ENCODE results near the gene RNF26.

Gene RNF26

DNA sequence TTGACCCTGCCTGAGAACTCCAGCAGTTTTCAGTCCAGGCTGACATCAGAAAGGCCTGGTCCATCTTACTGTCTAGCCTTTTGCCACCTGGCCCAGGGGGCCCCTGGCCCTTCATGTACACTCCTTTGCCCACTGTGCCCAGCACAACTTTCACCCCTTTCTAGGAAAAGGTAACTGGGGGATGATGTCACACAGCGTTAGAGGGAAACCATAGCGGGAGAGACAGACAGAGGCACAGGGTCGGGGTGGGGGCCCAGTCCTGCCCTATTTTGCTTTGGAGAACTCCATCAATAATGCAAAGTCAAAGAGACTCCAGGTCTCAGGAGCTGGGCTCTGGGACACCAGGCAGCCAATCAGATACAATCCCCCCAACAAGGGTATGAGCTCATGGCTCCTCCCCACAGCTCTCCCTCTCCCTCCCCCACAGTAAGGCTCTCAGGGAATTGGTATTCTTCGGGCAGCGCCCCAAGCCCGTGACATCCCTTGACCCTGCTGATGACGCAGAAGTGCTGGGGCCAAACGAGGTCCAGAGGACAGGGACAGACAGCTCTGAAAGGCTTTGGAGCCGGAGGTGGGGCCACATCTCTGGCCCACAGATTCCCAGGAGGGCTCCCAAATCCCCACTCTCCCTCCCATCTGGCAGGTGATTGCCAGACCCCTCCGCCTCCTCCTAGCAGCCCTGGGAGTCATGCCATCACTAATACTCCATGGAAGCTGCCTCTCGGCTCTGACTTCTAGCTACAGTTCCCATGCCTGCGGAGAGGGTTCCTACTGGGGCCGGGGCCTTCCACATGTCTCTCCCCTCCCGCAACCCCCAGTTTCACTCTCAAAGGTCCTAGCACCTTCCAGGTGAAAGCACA, 41.2 kb downstream of the RNF26 start:
- no peaks in the 10 kb centered on the region for H3K9me3 ChIP-seq (ENCODE audit: insufficient read depth, low read length)
- H2AFZ ChIP-seq (ENCODE audit: low read depth, low read length, severe bottlenecking): no peak overlapping the region
- H3K79me2 ChIP-seq (ENCODE audit: insufficient read depth, low read length): no peaks in the 10 kb centered on the region
- no peak overlapping the region for H3K9ac ChIP-seq (ENCODE audit: low read length)
- H3K4me3 ChIP-seq (ENCODE audit: insufficient read depth, low read length, poor library complexity, severe bottlenecking): no peak overlapping the region
- TF ChIP-seq EZH2phosphoT487 (conservative IDR thresholded peaks at IDR 0.05; ENCODE audit: low read length): no peak
- TF ChIP-seq, protein P1, sequence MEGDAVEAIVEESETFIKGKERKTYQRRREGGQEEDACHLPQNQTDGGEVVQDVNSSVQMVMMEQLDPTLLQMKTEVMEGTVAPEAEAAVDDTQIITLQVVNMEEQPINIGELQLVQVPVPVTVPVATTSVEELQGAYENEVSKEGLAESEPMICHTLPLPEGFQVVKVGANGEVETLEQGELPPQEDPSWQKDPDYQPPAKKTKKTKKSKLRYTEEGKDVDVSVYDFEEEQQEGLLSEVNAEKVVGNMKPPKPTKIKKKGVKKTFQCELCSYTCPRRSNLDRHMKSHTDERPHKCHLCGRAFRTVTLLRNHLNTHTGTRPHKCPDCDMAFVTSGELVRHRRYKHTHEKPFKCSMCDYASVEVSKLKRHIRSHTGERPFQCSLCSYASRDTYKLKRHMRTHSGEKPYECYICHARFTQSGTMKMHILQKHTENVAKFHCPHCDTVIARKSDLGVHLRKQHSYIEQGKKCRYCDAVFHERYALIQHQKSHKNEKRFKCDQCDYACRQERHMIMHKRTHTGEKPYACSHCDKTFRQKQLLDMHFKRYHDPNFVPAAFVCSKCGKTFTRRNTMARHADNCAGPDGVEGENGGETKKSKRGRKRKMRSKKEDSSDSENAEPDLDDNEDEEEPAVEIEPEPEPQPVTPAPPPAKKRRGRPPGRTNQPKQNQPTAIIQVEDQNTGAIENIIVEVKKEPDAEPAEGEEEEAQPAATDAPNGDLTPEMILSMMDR (IDR thresholded peaks at IDR 0.05; ENCODE audit: insufficient read depth, low read length, poor library complexity, severe bottlenecking): no peak
- H3K9me2 ChIP-seq (replicated peaks; ENCODE audit: insufficient read depth, low read length): no peaks in the 10 kb centered on the region
- H4K20me1 ChIP-seq (ENCODE audit: low read depth, low read length): no peaks in the 10 kb centered on the region
- H3K27ac ChIP-seq (ENCODE audit: low read depth, low read length): no peak overlapping the region
- no peak overlapping the region for H3K4me2 ChIP-seq (ENCODE audit: low read depth, low read length, poor library complexity, severe bottlenecking)
- no peaks in the 10 kb centered on the region for H3K36me3 ChIP-seq (ENCODE audit: low read length)
- H3F3A ChIP-seq (ENCODE audit: insufficient read depth): no peaks in the 10 kb centered on the region
- H3K27me3 ChIP-seq (ENCODE audit: low read length): no peaks in the 10 kb centered on the region

DNA sequence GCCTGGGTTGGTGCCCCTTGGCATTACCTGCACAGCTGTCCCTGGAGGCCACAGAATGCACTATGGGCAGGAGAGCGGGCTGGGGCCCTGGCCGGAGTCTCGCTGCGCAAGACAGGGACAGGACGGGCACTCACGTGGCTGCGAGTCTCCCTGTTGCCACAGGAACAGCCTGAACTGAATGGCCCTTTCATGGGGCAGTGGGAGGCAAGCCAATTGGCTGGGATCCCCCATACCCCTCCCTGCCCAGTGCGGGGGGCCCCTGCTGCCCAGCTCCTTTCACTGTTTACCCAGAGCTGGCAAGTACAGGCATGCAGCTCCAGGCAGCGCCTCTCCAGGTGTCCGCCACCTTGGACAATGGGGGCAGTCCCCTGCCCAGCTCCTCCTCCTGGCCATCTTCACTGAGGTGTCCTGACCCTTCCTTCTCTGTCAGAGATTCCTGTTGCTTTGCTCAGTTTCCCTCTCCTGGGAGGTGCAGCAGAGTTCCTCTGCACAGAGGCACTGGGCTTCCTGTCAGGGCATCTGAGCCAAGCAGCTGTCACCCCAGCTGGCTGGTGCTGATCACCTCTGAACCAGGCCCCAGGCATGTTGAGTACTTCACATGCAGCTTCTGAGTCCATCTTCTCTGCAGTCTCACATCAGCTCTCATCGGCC, 42.0 kb downstream of the RNF26 start:
- no peak overlapping the region for H2AFZ ChIP-seq (ENCODE audit: low read depth, low read length, severe bottlenecking)
- H3K9me2 ChIP-seq (replicated peaks; ENCODE audit: insufficient read depth, low read length): no peaks in the 10 kb centered on the region
- H3K79me2 ChIP-seq (ENCODE audit: insufficient read depth, low read length): no peaks in the 10 kb centered on the region
- no peaks in the 10 kb centered on the region for H3F3A ChIP-seq (ENCODE audit: insufficient read depth)
- H3K4me3 ChIP-seq (ENCODE audit: insufficient read depth, low read length, poor library complexity, severe bottlenecking): no peak overlapping the region
- no peaks in the 10 kb centered on the region for H3K9me3 ChIP-seq (ENCODE audit: insufficient read depth, low read length)
- no peak overlapping the region for H3K27ac ChIP-seq (ENCODE audit: low read depth, low read length)
- H3K4me2 ChIP-seq (ENCODE audit: low read depth, low read length, poor library complexity, severe bottlenecking): no peak overlapping the region
- no peaks in the 10 kb centered on the region for H3K36me3 ChIP-seq (ENCODE audit: low read length)
- no peak overlapping the region for H3K9ac ChIP-seq (ENCODE audit: low read length)
- H3K27me3 ChIP-seq (ENCODE audit: low read length): no peaks in the 10 kb centered on the region
- no peak for TF ChIP-seq EZH2phosphoT487 (conservative IDR thresholded peaks at IDR 0.05; ENCODE audit: low read length)
- TF ChIP-seq, protein P1 (IDR thresholded peaks at IDR 0.05; ENCODE audit: insufficient read depth, low read length, poor library complexity, severe bottlenecking): no peak
- H4K20me1 ChIP-seq (ENCODE audit: low read depth, low read length): no peaks in the 10 kb centered on the region

DNA sequence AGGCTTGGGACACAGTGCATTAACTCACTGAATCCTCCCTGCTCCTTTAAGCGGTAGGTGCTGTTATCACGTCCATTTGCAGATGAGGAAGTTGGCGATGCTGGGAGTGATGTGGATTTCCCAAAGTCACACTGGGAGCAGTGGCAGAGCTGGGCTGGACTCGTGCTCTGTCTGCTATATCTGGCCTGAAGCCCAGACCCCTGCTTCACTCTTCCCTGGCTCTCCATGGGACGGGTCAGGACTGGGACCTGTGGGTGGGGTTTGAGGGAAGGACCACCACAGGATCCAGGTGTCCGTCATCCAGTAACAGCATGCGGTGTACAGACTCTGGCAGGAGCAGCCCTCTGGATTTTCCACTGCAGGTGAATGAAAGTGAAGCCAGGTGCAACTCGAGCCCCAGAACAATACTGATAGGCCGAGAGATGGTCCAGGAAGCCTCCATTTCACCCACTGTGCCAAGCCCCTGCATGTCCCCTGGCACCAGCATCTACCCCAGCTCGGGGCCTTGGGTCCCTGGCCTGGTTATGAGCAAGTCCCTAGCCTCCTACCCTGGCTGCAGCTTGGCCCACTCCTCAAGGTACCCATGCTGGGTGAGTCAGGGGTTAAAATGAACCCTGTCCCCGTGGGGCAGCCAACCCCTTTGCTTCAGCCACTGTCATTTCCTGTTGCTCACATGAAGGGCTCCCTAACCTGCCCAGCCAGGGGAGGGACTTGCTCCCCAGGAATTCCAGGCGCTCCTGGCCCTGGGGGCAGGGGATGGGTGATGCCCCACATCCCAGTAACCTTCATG, 43.0 kb downstream of the RNF26 start:
- Histone ChIP-seq H3K9ac (ENCODE audit: low read length) (no peak overlapping the region), H3K4me3 (ENCODE audit: insufficient read depth, low read length, poor library complexity, severe bottlenecking) (no peak overlapping the region), H2AFZ (ENCODE audit: low read depth, low read length, severe bottlenecking) (no peak overlapping the region), H3K27me3 (ENCODE audit: low read length) (no peaks in the 10 kb centered on the region), H3F3A (ENCODE audit: insufficient read depth) (no peaks in the 10 kb centered on the region), H4K20me1 (ENCODE audit: low read depth, low read length) (no peaks in the 10 kb centered on the region), H3K79me2 (ENCODE audit: insufficient read depth, low read length) (no peaks in the 10 kb centered on the region), H3K9me2 (replicated peaks; ENCODE audit: insufficient read depth, low read length) (no peaks in the 10 kb centered on the region), H3K27ac (ENCODE audit: low read depth, low read length) (no peak overlapping the region), H3K36me3 (ENCODE audit: low read length) (no peaks in the 10 kb centered on the region), H3K9me3 (ENCODE audit: insufficient read depth, low read length) (no peaks in the 10 kb centered on the region), H3K4me2 (ENCODE audit: low read depth, low read length, poor library complexity, severe bottlenecking) (no peak overlapping the region)
- TF ChIP-seq EZH2phosphoT487 (conservative IDR thresholded peaks at IDR 0.05; ENCODE audit: low read length): no peak
- TF ChIP-seq, protein P1 (IDR thresholded peaks at IDR 0.05; ENCODE audit: insufficient read depth, low read length, poor library complexity, severe bottlenecking): no peak
